Activated CD8-positive, alpha-beta memory T cell treated with anti-CD3 and anti-CD28 coated beads for 24 hours (primary cell): ENCODE data around the gene NRCAM.

Experiments used
- DNase-seq: peaks from one replicate; pipeline ENCODE4 v3.0.0-alpha.2; 2020

NRCAM gene

DNA sequence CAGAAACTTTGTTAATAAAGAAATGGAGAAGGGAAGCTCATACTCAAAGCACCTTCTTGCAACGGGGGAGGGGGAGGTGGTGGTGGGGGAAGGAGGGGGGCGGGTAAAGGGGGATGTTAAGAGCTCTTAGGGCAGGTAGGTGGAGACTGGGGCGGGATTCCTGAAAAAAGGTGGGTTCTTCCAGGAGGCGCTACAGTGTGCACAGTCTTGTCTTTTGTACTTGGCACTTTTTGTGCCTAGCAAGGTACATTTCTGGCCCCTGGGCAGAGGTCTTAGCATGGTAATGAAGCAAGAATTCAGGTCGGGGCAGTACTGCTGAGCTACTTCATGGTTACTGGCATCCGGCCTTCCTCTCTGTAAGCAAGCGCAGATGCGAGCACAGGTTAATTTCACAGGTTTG, 310.8 kb downstream of the NRCAM start:
- DNase-seq = no peak

DNA sequence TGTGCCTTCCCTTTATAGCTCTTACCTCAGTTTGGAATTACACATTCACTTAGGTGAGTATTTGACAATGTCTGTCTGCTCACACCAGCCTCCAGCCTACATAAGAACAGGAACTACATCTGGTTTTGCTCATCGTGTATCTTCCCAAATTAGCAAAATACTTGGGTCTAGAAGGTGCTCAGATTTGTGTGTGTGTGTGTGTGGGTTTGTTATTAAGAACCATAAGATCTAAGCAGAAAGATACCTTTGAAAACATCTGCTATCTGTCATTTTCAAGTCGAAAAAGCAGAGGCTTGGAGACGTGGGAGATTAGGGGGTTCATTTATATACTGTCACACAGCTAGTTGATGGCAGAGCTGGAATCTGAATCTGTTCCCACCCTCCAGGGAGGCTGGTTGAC, 311.3 kb downstream of the NRCAM start:
- no peak for DNase-seq

DNA sequence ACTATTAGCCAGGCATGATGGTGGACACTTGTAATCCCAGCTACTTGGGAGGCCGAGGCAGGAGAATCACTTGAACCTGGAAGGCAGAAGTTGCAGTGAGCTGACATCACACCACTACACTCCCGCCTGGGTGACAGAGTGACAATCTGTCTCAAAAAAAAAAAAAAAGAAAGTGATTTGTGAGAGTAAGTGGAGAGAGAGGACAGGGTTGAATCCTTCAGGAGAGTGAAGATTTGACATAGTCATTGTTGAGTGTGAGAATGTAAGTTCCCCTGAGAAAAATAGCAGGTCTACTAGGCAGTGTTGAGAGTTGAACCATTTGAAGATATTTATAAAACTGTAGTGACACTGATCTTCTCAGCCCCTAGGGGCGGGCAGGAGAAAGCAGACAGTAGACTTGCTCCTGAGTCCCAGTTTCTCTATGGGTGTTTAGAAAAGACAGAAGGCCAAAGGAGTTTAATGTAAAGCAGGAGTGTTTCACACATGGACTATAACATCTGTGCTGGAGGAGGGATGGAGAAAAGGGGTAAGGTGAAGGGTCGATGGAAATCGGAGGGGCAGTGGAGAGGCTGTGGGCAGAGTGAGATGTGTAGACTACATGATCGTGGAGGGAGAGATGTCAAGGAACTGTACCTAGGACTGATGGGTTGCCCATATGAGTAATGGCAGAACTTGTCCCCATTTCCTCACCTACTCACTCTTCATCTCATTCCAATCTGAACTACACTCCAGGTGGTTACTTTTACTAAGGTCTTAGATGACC, 312.4 kb downstream of the NRCAM start:
- DNase-seq = no peak

DNA sequence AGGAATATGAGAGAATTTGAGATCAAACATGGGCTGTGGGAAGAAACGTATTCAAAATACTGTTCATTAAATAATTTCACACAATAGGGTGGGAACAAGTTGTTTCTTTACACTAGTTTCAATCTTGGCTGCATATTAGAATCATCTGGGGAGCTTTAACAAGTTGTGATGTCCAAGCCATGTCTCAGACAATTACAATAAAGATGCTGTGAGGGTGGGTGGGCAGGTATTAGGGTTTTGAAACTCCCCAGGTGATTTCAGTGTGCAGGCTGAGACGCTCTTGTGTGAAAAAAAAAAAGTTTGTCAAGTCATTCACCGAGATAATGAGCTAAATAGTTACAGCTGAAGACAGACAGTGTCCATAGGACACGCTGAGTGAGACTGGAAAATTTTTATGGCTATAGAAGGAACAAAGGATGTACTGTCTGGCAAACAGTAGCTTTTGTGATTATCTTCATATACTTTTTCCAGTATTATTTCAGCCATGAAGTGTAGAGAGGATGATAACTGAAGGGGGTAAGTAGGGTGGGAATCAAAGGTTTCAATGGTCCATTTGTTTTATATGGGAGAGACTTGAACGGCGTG, 313.5 kb downstream of the NRCAM start:
- DNase-seq = no peak

DNA sequence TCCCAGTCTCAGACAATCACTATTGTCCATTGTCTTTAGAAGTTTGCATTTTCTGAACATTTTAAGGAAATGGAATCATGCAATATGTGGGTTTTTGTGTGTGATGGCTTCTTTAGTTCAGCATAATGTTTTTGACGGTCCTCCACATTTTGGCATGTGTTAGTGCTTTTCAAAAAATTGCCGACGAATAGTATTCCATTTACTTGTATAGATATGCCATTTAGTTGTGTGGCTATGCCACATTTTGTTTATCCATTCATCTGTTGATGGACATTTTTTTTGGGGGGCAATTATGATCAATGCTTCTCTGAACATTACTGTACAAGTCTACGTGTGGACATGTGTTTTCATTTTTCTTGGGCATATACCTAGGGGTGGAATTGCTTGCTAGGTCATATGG, 314.1 kb downstream of the NRCAM start:
- no peak for DNase-seq

DNA sequence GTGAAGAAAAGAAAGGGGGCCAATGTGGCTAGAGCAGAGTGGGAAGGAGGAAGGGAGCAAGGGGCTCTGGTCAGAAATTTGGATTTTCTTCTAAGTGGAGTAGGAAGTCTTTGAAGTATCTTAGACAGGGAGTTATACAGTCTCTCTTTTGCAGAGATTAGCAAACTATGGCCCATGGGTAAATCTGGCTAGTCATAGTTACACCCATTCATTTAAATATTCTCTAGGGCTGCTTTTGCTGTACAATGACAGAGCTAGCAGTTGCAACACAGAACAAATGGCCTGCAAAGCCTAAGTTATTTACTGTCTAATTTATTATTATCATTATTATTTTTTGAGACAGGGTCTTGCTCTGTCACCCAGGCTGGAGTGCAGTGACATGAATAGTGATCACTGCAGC, 315.6 kb downstream of the NRCAM start:
- no peak for DNase-seq

DNA sequence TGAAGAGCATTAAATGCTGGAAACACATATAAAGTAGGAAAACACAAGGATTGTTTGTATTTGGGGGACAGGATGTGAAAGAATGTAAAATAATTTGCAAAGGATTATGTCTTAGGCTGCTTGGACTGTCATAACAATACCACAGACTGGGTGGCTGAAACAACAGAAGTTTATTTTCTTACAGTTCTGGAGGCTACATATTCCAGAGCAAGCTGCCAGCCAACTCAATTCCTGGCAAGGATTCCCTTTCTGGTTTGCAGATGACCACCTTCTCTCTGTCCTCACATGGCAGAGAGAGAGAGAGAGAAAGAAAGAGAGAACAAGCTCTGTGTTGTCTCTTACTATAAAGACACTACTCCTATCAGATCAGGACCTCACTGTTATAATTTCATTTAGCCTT, 317.3 kb downstream of the NRCAM start:
- no peak for DNase-seq

DNA sequence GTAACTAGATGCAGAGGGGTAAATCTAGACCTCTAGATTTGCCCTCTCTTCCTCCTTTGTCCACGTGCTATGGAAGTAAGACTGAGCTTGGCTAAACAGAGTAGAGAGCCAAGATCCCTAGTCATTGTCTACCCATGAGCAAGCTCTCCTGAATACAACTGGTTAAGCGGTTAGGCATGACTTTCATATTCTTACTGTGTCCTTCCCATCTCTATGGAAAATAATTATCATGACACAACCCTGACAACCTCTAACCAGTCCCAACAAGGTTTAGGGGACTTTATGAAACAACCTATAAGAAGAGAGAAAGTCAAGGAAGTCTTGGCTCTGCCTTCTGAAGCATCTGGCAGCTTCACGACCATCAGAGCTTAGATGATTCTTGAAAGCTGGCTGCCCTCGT, 318.2 kb downstream of the NRCAM start:
- no peak for DNase-seq

DNA sequence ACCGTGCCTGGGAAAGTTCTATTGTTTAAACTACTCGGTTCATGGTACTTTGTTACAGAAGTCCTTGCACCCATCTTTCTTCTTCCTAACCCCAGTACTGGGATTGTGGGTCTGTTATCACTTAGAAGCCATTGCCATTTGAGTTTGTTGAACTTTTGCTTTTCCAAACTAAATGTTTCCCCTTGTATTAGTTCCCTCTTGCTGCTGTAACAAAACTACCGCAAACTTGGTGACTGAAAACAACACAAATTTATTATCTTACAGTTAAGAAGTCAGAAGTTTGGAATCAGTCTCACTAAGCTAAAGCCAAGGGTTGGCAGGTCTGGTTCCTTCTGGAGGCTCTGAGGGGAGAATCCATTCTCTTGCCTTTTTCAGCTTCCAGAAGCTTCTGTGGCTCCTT, 319.2 kb downstream of the NRCAM start:
- no peak for DNase-seq

DNA sequence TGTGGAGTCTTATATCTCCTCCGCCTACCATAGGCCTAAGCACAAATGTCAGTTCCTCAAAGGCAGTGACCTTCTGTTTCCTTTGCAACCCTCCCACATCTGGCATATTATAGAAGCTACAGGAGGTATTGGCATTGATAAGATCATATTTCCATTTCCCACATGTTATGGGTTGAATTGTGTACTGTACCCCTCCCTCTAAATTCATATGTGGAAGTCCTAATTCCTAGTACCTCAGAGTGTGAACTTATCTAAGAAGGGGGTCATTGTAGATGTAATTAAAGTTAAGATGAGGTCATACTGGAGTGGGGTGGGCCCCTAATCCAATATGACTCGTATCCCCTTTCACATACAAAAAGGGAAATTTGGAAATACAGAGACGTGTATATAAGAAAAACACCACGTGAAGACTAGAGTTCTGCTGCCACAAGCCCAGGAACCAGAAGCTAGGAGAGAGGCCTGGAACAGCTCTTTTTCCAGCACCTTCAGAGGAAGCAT, 320.0 kb downstream of the NRCAM start:
- no peak for DNase-seq

DNA sequence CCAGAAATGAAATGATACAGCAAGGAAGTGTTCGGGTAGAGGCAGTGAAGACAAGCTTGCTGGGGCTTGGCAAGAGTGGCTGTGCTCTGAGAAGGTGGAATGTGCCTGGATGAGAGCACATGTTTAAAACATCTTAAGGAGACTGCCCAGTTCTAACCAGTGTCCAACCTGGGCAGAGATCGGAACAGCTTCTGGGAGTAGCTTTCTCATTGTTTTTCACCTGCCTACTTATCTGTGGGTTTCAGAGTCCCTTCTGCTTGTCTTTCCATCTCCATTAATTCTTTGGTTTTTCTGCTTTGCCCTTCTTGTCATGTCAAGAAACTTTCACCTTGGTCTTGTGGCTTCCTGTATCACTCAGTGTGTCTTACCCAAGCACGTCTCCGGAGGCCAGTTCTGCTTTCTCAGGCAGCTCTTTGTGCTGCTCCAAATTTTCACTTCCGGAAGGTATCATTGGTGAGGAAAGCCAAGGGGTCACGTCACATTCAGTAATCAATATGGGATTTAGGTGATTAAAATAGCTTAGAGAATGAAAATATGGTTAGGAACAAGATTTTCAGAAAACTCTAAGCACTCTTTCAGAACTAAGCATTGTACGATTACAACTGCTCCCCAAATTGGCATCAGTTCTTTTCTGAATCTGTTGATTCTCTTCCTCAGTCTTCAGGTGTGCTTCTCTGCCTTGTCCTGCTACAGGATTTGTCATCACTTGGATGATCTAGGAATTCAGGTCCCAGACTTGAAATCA, 320.6 kb downstream of the NRCAM start:
- no peak for DNase-seq

DNA sequence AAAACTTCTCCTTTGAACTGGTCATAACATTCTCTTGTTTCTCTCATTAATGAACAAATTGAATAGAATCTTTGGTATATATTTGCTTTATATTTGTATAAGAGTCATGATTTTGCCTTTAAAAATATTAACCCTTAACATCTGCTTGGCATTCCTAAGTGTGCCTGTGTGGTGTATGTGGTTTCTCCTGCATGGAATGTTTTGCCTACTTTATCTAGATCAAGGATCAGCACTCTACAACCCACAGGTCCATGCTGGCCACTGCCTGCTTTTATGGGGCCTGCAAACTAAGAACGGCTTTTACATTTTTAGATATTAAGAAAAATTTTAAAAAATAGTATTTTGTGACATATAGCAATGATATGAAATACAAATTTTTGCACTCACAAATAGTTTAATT, 321.8 kb downstream of the NRCAM start:
- no peak for DNase-seq

DNA sequence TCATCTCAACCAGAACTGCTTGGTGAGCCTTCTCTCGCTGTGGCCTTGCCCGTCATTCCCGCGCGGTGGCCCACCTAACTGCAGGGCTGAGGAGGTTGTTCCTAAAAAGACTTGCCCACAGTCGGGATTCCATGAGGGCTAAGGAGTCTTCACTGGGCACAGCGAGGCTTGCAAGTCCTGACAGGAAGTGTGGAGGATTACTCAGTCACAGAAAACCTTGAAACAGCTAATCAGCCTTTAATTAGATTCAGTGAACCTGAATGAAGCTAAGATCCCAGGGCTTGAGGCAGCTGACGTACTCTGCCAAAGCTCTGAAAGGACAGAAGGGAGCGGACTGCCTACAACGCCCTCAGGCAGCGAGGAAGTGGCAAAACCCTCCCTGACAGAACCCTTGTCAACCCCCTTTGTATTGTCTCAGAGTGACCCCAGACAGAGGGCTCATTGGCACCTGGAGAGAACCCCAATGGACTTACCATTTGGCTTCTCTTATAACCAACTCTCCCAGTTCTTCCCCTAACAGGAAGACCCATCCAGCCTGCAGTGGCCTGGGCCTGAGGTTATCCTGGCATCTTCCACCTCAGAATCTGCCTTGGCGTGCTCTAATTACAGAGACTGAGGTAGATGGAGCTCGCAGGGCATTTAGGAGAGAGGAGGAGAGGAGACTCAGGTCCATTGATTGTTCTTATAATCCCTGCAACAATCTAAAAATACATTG, 323.5 kb downstream of the NRCAM start:
- no peak for DNase-seq

DNA sequence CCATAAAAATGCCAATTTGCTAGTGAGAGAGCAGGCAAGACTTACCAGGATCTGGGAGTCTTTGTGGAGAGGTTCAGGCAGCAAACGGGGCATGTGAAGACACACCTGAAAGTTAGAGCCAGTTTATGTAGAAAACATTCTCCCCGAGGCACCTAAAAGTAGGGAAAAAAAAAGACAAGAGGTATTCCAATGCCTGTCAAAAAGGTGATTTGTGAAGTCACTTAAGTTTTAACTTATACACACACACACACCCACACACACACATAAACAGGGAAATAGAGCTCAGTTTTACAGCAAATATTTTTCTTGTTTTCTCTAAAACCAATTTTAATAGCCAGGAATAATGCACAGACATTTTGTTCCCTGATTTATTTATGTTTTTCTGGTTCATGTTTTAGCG, 326.0 kb downstream of the NRCAM start, which contains the start of gene LAMB4:
Gene LAMB4 (minus strand): TSS at position 101 of the 400 bp plus-strand sequence. CDS start 7,197 bp downstream, outside the sequence.
- no peak for DNase-seq

DNA sequence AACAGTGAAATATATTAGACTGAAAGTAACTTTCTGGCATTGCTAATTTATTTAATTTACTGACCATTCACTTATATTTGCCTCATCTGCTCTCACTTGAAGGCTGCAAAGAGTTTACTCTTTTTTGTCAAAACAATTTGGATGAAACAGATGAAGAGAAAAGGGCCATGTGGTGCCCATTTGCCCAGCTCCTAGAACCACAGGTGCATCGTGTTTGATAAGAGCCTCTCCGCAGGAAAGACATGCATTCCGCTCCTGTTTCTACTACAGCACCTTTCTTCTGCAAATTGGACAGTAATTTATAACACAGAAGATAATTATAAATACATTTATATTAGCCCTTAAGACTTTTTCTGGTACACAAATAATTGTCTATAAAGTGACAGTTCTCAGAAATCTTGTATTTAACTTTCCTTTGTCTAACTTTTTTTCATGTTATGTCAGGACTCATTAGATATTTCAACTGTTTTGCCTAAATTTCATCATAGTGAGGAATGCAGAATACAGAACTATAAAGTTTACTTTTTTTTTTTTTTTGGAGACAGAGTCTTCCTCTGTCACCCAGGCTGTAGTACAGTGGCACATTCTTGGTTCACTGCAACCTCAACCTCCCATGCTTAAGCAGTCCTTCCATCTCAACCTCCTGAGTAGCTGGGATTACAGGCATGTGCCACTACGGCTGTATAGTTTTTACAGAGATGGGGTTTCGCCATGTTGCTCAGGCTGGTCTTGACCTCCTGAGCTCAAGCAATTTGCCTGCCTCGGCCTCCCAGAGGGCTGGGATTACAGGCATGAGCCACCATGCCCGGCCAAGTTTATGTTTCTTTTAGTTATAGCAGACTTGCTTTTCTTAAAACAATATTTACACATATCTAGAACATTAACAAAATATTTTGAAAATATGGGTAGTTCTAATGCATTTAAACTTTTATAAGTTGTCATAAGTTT, 326.9 kb downstream of the NRCAM start:
- DNase-seq = no peak

DNA sequence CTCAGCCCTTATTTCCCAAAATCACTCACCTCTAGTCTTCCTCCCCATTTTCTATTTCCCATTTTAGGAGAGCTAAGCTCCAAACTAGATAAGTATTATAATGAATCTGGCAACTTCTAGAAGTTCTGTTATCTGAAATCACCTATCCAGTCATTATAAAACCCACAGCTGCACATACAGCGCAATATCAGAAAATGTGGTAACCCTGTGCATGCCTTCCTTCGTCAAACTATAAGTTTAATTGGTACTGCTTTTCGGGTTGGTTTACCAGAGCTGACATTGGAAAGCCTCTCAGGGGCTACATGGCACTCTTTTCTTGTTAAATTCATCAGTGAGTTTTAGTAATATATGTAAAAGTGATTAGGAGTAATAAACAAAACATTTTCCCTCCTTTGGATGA, 327.7 kb downstream of the NRCAM start:
- no peak for DNase-seq

DNA sequence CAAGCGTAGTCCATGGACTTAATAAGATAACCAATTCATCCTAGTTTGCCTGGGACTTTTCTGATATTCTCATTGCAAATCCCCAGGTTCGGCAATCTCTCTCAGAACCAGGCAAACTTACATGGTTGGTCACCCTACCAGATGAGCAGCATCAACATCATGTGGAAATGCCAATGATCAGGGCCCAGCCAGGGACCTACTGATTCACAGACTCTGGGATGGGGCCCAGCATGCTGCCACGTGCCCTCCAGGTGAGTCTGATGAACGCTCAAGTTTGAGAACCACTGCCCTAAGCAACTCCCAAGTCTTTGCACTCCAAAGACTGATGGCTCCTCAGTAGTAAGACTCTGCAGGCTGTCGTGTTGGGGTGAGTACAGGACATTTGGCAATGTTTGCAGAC, 328.8 kb downstream of the NRCAM start:
- no peak for DNase-seq

DNA sequence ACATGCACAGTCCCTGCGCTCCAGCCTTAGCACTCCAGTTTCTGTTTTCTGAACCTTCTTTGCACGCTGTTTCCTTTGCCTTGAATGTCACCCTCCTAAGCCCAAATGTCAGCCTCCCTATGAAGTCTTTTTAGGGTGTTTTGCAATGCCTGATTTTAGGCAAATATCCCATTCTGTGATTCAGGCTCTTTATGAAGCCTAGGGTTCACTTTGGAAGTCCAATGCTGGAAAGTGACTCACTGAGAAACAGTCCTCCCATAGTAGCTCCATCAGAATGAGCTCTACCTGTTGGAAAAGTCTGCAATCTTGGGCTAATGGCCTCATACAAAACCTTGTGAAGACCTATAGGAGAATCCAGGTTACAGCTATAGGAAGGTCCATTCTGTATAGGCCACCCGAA, 331.4 kb downstream of the NRCAM start:
- DNase-seq = no peak

DNA sequence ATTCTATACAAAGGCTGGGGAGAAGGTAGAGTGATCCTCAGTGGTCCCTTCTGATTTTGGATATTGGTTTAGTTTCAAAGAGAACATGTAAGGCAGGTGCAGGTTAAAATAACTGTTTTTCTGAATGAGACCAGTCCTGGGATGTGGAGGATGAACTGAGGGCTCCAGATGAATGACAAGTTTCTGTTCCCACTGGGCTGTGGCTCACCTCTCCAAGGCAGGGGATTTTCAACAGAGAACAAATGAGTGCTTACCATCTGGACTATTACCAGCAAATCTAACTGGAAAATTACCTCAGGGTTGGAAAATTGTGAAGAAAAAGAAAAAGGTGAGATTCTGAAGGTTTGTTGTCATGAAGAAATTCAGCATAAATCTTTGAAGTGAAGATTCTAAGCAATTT, 334.1 kb downstream of the NRCAM start:
- no peak for DNase-seq

DNA sequence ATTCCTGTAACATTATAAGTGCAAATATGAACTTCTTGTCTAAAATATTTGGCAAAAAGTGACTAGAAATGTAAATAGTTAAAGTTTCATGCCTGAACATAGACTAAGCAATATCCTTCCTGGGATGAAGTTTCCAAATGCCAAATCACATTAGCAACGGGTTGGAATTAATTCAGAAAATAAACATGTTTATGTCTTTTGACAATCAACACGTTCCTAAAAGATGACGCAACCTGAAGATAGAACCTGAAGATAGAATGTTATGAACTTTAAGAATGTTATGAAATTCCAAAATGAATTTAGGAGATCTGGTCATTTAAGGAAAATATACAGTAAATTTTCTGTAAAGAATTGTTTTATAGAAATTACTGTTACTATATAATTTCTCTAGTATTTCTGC, 335.3 kb downstream of the NRCAM start:
- DNase-seq = no peak

DNA sequence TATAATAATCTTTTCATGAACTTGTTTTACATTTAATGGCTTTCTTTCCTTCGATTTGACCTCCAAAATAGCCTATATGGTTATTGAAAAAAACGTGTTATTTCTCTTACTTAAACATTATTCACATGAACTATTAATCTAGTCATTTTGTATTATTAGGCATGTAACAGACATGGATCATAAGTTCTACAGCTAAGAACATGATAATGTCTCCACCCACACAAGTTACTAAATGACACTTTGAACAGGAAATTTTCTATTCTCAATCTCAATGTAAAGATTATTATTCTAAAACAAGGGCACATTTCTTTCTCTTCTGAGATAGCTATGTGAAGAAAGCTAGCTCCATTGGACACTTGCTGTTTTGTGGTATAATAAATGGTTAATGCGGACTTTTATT, 336.0 kb downstream of the NRCAM start:
- no peak for DNase-seq

DNA sequence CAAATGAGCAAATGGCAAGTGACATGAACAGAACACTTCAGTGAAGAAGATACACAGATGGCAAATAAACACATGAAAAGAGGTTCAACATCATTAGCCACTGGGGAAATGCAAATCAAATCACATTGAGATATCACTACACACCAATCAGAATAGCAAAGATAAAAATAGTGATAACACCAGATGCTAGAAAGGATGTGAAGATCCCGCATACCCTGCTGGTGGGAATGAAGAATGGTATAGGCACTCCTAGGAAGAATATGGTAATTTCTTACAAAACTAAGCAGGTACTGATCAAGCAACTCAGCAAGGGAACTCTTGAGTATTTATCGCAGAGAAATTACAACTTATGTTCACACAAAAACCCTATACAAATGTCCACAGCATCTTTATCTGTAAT, 337.3 kb downstream of the NRCAM start:
- DNase-seq = no peak
